GM13977 (cell line): ENCODE data around the gene CSPG4.
"Not testable (repeated sequence)": the region's sequence is repeated elsewhere in the genome, so short reads cannot be mapped to it uniquely, and the experiment has no call there.

ENCODE experiments used
- DNase-seq: peaks from one replicate; pipeline ENCODE4 v3.0.0; 2012; ENCODE audit warnings: low spot score
- in situ Hi-C: fragments of 300-500 bp; cut with MboI; formaldehyde crosslinking; loops from one replicate; pipeline ENCODE4 v1.12.0; 2022; ENCODE audit warnings: low sequenced_read_pairs, low pct_unique_long_range_greater_than_20kb, mixed read lengths, inconsistent platforms; ENCODE audit not compliant: unreplicated experiment
- TF ChIP-seq, protein P1 (sequence below): IDR thresholded peaks from 2 replicates; pipeline ENCODE4 v1.5.1; 2012; ENCODE audit warnings: mild to moderate bottlenecking, control low read depth; ENCODE audit not compliant: insufficient read depth; ENCODE audit errors: extremely low read depth, missing control alignments

The CSPG4 gene

DNA sequence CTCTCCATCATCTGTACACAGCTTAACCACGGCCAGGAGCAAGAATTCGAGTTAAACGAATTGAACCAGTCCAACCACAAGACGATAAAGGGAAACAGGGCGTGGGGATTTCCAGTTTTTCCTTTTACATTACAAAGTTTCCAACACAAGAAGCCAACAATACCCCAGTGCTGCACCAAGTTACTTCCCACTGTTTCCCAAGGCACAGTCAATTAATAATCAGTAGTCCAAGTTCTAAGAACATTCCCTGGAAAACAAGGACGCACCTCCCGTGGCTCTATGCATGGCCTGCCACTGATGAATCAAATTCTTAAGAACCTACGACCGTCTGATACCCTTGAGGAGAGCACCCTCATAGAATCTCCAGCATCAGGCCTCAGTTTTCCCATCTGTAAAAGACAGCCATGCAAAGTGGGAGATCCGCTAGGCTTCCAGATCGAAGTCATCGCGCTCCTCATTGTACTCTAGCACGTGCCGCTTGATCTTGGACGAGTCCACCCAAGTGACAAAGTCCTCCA lies 73.4 kb downstream of the CSPG4 start:
- TF ChIP-seq, protein P1, sequence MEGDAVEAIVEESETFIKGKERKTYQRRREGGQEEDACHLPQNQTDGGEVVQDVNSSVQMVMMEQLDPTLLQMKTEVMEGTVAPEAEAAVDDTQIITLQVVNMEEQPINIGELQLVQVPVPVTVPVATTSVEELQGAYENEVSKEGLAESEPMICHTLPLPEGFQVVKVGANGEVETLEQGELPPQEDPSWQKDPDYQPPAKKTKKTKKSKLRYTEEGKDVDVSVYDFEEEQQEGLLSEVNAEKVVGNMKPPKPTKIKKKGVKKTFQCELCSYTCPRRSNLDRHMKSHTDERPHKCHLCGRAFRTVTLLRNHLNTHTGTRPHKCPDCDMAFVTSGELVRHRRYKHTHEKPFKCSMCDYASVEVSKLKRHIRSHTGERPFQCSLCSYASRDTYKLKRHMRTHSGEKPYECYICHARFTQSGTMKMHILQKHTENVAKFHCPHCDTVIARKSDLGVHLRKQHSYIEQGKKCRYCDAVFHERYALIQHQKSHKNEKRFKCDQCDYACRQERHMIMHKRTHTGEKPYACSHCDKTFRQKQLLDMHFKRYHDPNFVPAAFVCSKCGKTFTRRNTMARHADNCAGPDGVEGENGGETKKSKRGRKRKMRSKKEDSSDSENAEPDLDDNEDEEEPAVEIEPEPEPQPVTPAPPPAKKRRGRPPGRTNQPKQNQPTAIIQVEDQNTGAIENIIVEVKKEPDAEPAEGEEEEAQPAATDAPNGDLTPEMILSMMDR: no peak
- in situ Hi-C loops: loop anchor here (25.0 kb wide), 1 partner anchor 277 kb away; the partner anchor contains the start of gene MAN2C1
- no peak for DNase-seq

DNA sequence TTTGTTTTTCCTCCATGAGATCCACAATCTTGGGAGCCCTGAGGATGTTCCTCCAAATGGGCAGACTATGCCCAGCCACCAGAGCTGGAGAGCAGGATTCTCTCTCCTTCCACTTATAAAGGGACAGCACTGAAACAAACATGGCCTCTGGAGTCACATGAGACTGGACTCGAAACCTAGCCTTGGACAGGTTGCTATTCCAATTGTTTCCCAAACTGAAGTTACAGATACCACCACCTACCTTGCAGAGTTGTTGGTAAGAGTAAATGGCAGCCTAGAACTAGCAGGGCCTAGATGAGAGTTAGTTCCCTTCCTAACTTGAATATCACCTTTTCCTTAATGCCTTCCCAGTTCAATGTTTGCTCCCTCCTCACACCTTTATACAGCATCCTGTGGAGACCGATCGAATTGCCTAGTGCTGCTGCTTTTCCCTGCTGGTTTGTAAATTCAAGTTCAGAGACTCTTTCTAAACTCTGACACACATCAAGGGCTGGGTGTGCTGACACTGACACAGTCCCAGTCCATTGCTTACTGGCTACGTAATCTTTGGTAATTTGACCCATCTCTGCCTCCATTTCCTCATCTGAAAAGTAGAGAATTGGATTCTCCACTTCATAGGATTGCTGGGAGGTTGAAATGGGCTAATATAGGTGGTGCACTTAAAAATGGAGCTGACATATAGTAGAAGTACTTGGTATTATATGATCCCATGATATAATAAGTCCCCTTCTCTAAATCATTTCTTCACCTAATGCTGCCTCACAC lies 75.2 kb downstream of the CSPG4 start:
- TF ChIP-seq, protein P1: no peak
- in situ Hi-C loops: loop anchor here (25.0 kb wide), 1 partner anchor 275 kb away; the partner anchor contains the start of gene MAN2C1
- DNase-seq: no peak

DNA sequence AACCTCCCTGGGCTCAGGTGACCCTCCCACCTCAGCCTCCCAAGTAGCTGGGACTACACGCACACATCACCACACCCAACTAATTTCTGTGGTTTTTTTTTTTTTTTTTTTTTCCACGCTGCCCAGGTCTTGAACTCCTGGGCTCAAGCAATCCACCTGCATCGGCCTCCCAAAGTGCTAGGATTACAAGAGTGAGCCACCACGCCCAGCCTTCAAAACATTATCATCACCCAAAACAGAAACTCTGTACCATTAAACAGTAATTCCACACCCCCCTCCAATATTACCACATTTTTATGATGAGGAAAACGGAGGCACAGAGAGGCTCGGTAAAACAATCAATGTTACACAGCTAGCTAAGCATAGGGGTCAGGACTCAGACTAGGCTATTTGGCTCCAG lies 76.6 kb downstream of the CSPG4 start:
- in situ Hi-C loops: loop anchor here (25.0 kb wide), 1 partner anchor 274 kb away; the partner anchor contains the start of gene MAN2C1
- DNase-seq: no peak
- TF ChIP-seq, protein P1: no peak

DNA sequence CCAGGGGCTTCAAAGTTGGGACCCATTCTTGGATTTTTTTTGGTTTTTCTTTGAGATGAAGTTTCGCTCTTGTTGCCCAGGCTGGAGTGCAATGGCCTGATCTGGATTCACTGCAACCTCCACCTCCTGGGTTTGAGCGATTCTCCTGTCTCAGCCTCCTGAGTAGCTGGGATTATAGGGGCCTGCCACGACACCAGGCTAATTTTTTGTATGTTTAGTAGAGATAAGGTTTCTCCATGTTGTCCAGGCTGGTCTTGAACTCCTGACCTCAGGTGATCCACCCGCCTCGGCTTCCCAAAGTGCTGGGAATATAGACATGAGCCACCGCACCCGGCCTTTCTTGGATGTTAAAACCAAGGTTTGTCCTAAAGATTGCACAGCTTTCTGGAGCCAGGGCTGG lies 78.7 kb downstream of the CSPG4 start:
- in situ Hi-C loops: loop anchor here (25.0 kb wide), 1 partner anchor 272 kb away; the partner anchor contains the start of gene MAN2C1
- not testable (repeated sequence) for DNase-seq

DNA sequence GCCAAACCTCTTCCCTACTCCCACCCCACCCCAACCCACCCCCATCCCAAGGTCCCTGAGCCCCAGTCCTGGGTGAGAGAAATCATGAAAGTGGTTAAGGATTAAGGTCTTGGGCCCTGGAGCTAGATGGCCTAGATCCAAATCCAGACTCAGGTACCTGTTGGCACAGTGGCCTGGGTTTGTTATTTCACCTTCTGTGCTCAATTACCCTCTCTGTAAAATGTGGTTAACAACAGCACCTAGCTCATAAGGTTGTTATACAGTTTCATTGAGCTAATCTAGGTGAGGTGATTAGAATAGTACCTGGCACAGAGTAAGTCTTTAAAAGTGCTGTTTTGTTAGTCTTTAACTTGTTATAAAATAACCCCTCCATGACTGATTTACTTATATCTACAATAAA lies 80.7 kb downstream of the CSPG4 start:
- in situ Hi-C loops: loop anchor here (25.0 kb wide), 1 partner anchor 270 kb away; the partner anchor contains the start of gene MAN2C1
- DNase-seq: no peak
- TF ChIP-seq, protein P1: no peak

DNA sequence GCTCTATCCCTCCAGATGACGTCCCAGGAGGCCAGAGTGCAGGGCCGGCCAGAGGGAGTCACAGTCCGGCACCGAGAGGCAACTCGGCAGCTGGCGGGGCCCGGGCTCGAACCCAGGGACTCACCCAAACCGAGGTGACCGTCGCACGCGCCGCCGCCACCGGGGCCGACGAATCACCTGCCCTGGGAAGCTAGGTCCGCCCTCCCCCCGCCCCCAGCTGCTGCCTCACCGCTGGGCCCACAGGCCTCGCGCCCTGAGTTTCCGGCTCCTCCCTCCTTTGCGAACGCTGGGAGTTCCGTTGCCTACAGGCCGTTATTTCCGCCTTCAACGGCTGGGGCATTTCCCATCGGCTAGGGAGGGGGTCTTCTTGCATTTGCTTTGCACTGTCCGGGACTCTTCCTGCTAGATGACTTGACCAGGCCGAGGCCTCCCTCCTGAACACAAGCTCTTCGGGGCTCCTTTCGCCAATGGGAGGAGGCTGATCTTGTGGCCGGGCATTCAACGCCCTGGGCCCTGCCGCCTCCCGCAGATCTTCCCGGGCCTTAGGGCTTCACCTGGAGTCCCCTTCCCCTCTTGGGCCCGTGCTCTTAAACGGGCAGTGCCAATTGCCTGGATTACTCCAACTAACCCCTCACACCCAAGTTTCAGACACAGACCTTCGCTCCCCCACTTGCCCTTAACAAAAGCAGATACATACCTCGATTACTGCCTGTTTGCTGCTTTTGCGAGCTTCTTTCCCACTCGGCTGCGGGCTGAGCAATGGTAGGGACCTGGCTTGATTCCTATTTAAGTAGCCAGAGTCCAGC lies 86.9 kb downstream of the CSPG4 start, which contains the start of gene SNUPN:
TSS of gene SNUPN (minus strand) at position 184 of the 806 bp plus-strand sequence. CDS start 4,674 bp downstream, outside the sequence.
- TF ChIP-seq, protein P1: no peak
- in situ Hi-C loops: loop anchor here (25.0 kb wide), 1 partner anchor 263 kb away; the partner anchor contains the start of gene MAN2C1
- peak; percentile 97 for DNase-seq
